HEK293T (cell line): ENCODE measurements around the gene GHR.

Experiments used
- CTCF ChIA-PET: fragments of 350-600 bp; formaldehyde crosslinking; extraction: SDS; loops from one replicate; lab custom pipeline; 2021; ENCODE audit warnings: antibody characterized with exemption, inconsistent platforms; lab: Yijun Ruan, JAX
- POLR2A ChIA-PET: fragments of 350-600 bp; formaldehyde crosslinking; extraction: SDS; loops from one replicate; lab custom pipeline; 2020; ENCODE audit warnings: antibody characterized with exemption, inconsistent platforms; lab: Yijun Ruan, JAX
- DNase-seq: peaks from one replicate; pipeline ENCODE4 v3.0.0; 2012; ENCODE audit warnings: mixed read lengths; ENCODE audit errors: extremely low spot score
- ARNT ChIP-seq: fragments of 450-650 bp; IDR thresholded peaks from 2 replicates; pipeline ENCODE4 v1.6.1; 2017; ENCODE audit warnings: mild to moderate bottlenecking
- BHLHE40 ChIP-seq: fragments of 450-650 bp; IDR thresholded peaks from 2 replicates; pipeline ENCODE4 v1.6.1; 2016; ENCODE audit warnings: mild to moderate bottlenecking, moderate library complexity, borderline replicate concordance
- CTBP1 ChIP-seq: fragments of 450-650 bp; IDR thresholded peaks from 2 replicates; pipeline ENCODE4 v1.6.1; 2016; ENCODE audit warnings: borderline replicate concordance
- ELF4 ChIP-seq: fragments of 450-650 bp; IDR thresholded peaks from 2 replicates; pipeline ENCODE4 v1.6.1; 2017; ENCODE audit warnings: antibody characterized with exemption
- FOXA1 ChIP-seq: fragments of 450-650 bp; IDR thresholded peaks from 2 replicates; pipeline ENCODE4 v1.6.1; 2016; ENCODE audit warnings: mild to moderate bottlenecking
- FOXK2 ChIP-seq: fragments of 450-650 bp; IDR thresholded peaks from 2 replicates; pipeline ENCODE4 v1.6.1; 2016; ENCODE audit warnings: mild to moderate bottlenecking
- FOXM1 ChIP-seq: fragments of 450-650 bp; IDR thresholded peaks from 2 replicates; pipeline ENCODE4 v1.6.1; 2017; ENCODE audit warnings: mild to moderate bottlenecking, borderline replicate concordance
- HDGF ChIP-seq: fragments of 450-650 bp; IDR thresholded peaks from 2 replicates; pipeline ENCODE4 v1.6.1; 2017; ENCODE audit warnings: antibody characterized with exemption, borderline replicate concordance
- L3MBTL2 ChIP-seq: fragments of 450-650 bp; conservative IDR thresholded peaks from 2 replicates; pipeline ENCODE4 v1.6.1; 2016; ENCODE audit warnings: mild to moderate bottlenecking
- LEF1 ChIP-seq: fragments of 450-650 bp; IDR thresholded peaks from 2 replicates; pipeline ENCODE4 v1.6.1; 2017; ENCODE audit warnings: mild to moderate bottlenecking, borderline replicate concordance
- NFRKB ChIP-seq: fragments of 450-650 bp; IDR thresholded peaks from 2 replicates; pipeline ENCODE4 v1.6.1; 2016; ENCODE audit warnings: mild to moderate bottlenecking, moderate library complexity
- PKNOX1 ChIP-seq: fragments of 450-650 bp; IDR thresholded peaks from 2 replicates; pipeline ENCODE4 v1.6.1; 2016
- SP1 ChIP-seq: fragments of 450-650 bp; IDR thresholded peaks from 2 replicates; pipeline ENCODE4 v1.6.1; 2017
- SUZ12 ChIP-seq: fragments of 450-650 bp; IDR thresholded peaks from 2 replicates; pipeline ENCODE4 v1.6.1; 2016; ENCODE audit warnings: mild to moderate bottlenecking
- TARDBP ChIP-seq: fragments of 450-650 bp; IDR thresholded peaks from 2 replicates; pipeline ENCODE4 v1.6.1; 2016
- ZNF384 ChIP-seq: fragments of 450-650 bp; IDR thresholded peaks from 2 replicates; pipeline ENCODE4 v1.6.1; 2016

GHR gene

GRCh38 chr5:42701351-42702059 lies 278.3 kb downstream of the GHR start:
- CTCF ChIA-PET: no interaction called here
- TF ChIP-seq TARDBP (no peak), CTBP1 (no peak), FOXK2 (no peak), BHLHE40 (no peak), SP1 (no peak), L3MBTL2 (no peak), ZNF384 (no peak), FOXA1 (no peak), FOXM1 (no peak)
- no peak for DNase-seq
- POLR2A ChIA-PET: no interaction called here

DNA sequence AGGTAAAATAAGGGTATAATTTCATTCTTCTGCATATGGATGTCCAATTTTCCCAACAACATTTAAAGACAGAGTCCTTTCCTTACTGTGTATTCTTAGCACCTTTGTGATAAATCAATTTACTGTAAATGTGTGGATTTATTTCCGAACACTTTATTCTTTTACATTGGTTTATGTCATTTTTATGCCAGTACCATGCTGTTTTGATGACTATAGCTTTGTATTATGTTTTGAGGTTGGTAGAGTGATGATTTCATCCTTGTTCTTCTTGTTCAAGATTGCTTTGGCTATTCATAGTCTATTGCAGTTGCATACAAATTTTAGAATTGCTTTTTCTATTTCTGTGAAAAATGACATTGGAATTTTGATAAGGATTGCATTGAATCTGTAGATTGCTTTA lies 280.0 kb downstream of the GHR start:
- CTCF ChIA-PET: no interaction called here
- POLR2A ChIA-PET: no interaction called here
- no peak for DNase-seq
- TF ChIP-seq FOXK2 (no peak), CTBP1 (no peak), SUZ12 (no peak), HDGF (no peak), L3MBTL2 (no peak), FOXA1 (no peak), NFRKB (no peak)

DNA sequence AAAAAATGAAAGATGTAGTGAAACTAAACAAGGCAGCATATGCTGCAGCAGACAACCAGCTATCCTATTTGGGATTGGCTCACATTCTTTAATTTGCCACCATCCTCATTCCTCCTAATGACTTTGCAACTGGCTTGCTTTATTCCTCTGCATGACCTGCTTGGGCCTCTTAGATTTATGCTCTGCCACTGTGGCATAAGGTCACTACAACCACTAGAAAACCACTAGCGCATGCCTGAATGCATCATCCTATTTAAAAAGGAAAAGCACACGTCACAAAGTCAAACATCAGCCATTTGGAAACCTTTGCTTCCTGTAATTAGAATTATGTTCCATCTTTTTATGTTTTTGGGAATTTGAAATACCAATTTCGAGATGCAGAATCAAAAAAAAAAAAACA lies 292.5 kb downstream of the GHR start:
- no peak for DNase-seq
- CTCF ChIA-PET: no interaction called here
- TF ChIP-seq SUZ12 (no peak), TARDBP (no peak), BHLHE40 (no peak), NFRKB (no peak), FOXK2 (no peak), HDGF (no peak), LEF1 (no peak), ZNF384 (no peak), SP1 (no peak)
- POLR2A ChIA-PET: no interaction called here

- ChIA-PET POLR2A (no interaction called here), CTCF (no interaction called here)
- DNase-seq: no peak
- TF ChIP-seq TARDBP (no peak), FOXK2 (no peak), SUZ12 (no peak), BHLHE40 (no peak), CTBP1 (no peak), FOXA1 (no peak), L3MBTL2 (no peak), LEF1 (no peak), PKNOX1 (no peak), NFRKB (no peak), HDGF (no peak), ARNT (no peak), FOXM1 (no peak), ZNF384 (no peak)
Observed at GRCh38 chr5:42718591-42718990, 295.4 kb downstream of the GHR start.

- TF ChIP-seq FOXM1: no peak
- TF ChIP-seq ARNT: no peak
- TF ChIP-seq FOXK2: no peak
- TF ChIP-seq CTBP1: no peak
- TF ChIP-seq L3MBTL2: no peak
- TF ChIP-seq SUZ12: no peak
- no peak for TF ChIP-seq FOXA1
- TF ChIP-seq LEF1: no peak
- TF ChIP-seq HDGF: no peak
- no peak for TF ChIP-seq BHLHE40
- TF ChIP-seq SP1: no peak
- TF ChIP-seq ZNF384: no peak
- no peak for TF ChIP-seq TARDBP
- TF ChIP-seq PKNOX1: no peak
- TF ChIP-seq NFRKB: no peak
- TF ChIP-seq ELF4: no peak
- ChIA-PET CTCF (no interaction called here), POLR2A (no interaction called here)
- DNase-seq: no peak
Observed at GRCh38 chr5:42719034-42719433, 295.8 kb downstream of the GHR start.

- no peak for DNase-seq
- CTCF ChIA-PET: no interaction called here
- POLR2A ChIA-PET: no interaction called here
- no peak for TF ChIP-seq L3MBTL2
- no peak for TF ChIP-seq BHLHE40
- TF ChIP-seq FOXM1: no peak
- TF ChIP-seq SP1: no peak
- TF ChIP-seq NFRKB: no peak
- no peak for TF ChIP-seq FOXK2
- no peak for TF ChIP-seq ELF4
- no peak for TF ChIP-seq ZNF384
- TF ChIP-seq FOXA1: no peak
- no peak for TF ChIP-seq PKNOX1
- no peak for TF ChIP-seq LEF1
- TF ChIP-seq HDGF: no peak
- no peak for TF ChIP-seq SUZ12
- TF ChIP-seq TARDBP: no peak
Observed at GRCh38 chr5:42720251-42720650, 297.0 kb downstream of the GHR start.
